ENCODE measurements around the gene ABCA2.

ABCA2 gene

GRCh38 chr9:137030538-137031527 is 2.8 kb upstream of the ABCA2 start:
- DNase-seq = peak; percentile 49

- no peak for DNase-seq
Observed at GRCh38 chr9:137030006-137030405, 2.0 kb upstream of the ABCA2 start.

- peak; percentile 87 for DNase-seq
Observed at GRCh38 chr9:137029058-137029936, 1.3 kb upstream of the ABCA2 start.

GRCh38 chr9:137028263-137029057 is 423 bp upstream of the ABCA2 start:
- peak; percentile 90 for DNase-seq

GRCh38 chr9:137026828-137027227 is 1.2 kb downstream of the ABCA2 start:
- no peak for DNase-seq

GRCh38 chr9:137026384-137026783 is 1.7 kb downstream of the ABCA2 start:
- DNase-seq = no peak

- peak; percentile 81 for DNase-seq
Observed at GRCh38 chr9:137025517-137025966, 2.5 kb downstream of the ABCA2 start.

- DNase-seq = no peak
Observed at GRCh38 chr9:137023583-137023991, 4.5 kb downstream of the ABCA2 start.

- DNase-seq = no peak
Observed at GRCh38 chr9:137023157-137023556, 4.9 kb downstream of the ABCA2 start.

GRCh38 chr9:137022662-137023008 is 5.4 kb downstream of the ABCA2 start:
- DNase-seq = no peak

GRCh38 chr9:137021979-137022661 is 5.9 kb downstream of the ABCA2 start:
- DNase-seq = peak; percentile 73

GRCh38 chr9:137021568-137021978 is 6.5 kb downstream of the ABCA2 start:
- DNase-seq = no peak

GRCh38 chr9:137020771-137021567 is 7.1 kb downstream of the ABCA2 start:
- no peak for DNase-seq

GRCh38 chr9:137019891-137020683 is 8.0 kb downstream of the ABCA2 start:
- no peak for DNase-seq

- DNase-seq = no peak
Observed at GRCh38 chr9:137018761-137019559, 9.1 kb downstream of the ABCA2 start.

- DNase-seq = no peak
Observed at GRCh38 chr9:137017791-137018497, 10.1 kb downstream of the ABCA2 start.

- DNase-seq = no peak
Observed at GRCh38 chr9:137017071-137017470, 11.0 kb downstream of the ABCA2 start.

- DNase-seq = no peak
Observed at GRCh38 chr9:137016436-137016835, 11.6 kb downstream of the ABCA2 start.

GRCh38 chr9:137015976-137016375 is 12.1 kb downstream of the ABCA2 start:
- DNase-seq = no peak

All from RPMI8226 (cell line).